ENCODE results near the gene CFAP100.

Gene CFAP100

GRCh38 chr3:126459111-126459762, 64.5 kb downstream of the CFAP100 start:
- Mint-ChIP-seq H3K9me3 (no peaks in the 10 kb centered on the region), H3K27me3 (no peaks in the 10 kb centered on the region), H3K27ac (no peak overlapping the region), H3K4me1 (peaks cover 8% of the 10 kb centered on the region), H3K4me3 (no peak overlapping the region), H3K36me3 (peaks cover 63% of the 10 kb centered on the region)
- no peak for ATAC-seq

- Mint-ChIP-seq H3K4me1 (peaks cover 13% of the 10 kb centered on the region), H3K27me3 (no peaks in the 10 kb centered on the region), H3K4me3 (no peak overlapping the region), H3K36me3 (peaks cover 63% of the 10 kb centered on the region), H3K9me3 (no peaks in the 10 kb centered on the region), H3K27ac (no peak overlapping the region)
- no peak for ATAC-seq
Observed at GRCh38 chr3:126459763-126460127, 65.0 kb downstream of the CFAP100 start.

- Mint-ChIP-seq H3K9me3 (no peaks in the 10 kb centered on the region), H3K27ac (no peak overlapping the region), H3K4me1 (peaks cover 9% of the 10 kb centered on the region), H3K27me3 (no peaks in the 10 kb centered on the region), H3K36me3 (peaks cover 61% of the 10 kb centered on the region), H3K4me3 (no peak overlapping the region)
- no peak for ATAC-seq
Observed at GRCh38 chr3:126460381-126460780, 65.7 kb downstream of the CFAP100 start.

GRCh38 chr3:126461450-126462070, 66.9 kb downstream of the CFAP100 start:
- no peak overlapping the region for H3K27ac Mint-ChIP-seq
- no peak overlapping the region for H3K4me3 Mint-ChIP-seq
- H3K9me3 Mint-ChIP-seq, result no peaks in the 10 kb centered on the region
- no peak for ATAC-seq
- H3K36me3 Mint-ChIP-seq, result peaks cover 66% of the 10 kb centered on the region
- peaks cover 14% of the 10 kb centered on the region for H3K4me1 Mint-ChIP-seq
- no peaks in the 10 kb centered on the region for H3K27me3 Mint-ChIP-seq

GRCh38 chr3:126463521-126463920, 68.8 kb downstream of the CFAP100 start:
- H3K36me3 Mint-ChIP-seq, result peaks cover 65% of the 10 kb centered on the region
- H3K4me3 Mint-ChIP-seq, result no peak overlapping the region
- no peaks in the 10 kb centered on the region for H3K9me3 Mint-ChIP-seq
- H3K4me1 Mint-ChIP-seq, result peaks cover 18% of the 10 kb centered on the region
- no peak overlapping the region for H3K27ac Mint-ChIP-seq
- no peak for ATAC-seq
- no peaks in the 10 kb centered on the region for H3K27me3 Mint-ChIP-seq

DNA sequence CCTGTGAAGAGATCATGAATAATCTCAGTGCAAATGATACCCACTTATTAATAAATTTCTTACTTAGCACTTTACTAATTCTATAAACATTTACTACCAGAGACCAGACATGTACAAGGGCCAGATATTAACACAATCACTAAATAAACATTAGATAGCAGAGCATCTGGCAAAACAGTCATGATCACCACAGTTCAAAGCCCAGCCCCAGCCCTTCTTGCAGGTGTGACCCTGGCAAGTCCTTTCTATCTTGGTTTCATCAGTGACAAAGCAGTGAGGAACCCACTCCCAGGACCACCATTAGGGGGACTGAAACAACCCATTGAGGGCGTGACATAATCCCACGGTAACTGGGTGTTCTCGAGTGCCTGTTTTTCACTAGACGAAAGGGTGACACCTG, 69.4 kb downstream of the CFAP100 start:
- Mint-ChIP-seq H3K27ac (no peak overlapping the region), H3K4me1 (peaks cover 23% of the 10 kb centered on the region), H3K4me3 (no peak overlapping the region), H3K36me3 (peaks cover 70% of the 10 kb centered on the region), H3K9me3 (no peaks in the 10 kb centered on the region), H3K27me3 (no peaks in the 10 kb centered on the region)
- no peak for ATAC-seq

GRCh38 chr3:126464494-126464893, 69.8 kb downstream of the CFAP100 start:
- Mint-ChIP-seq H3K9me3 (no peaks in the 10 kb centered on the region), H3K27me3 (no peaks in the 10 kb centered on the region), H3K36me3 (peaks cover 71% of the 10 kb centered on the region), H3K4me3 (no peak overlapping the region), H3K4me1 (peaks cover 27% of the 10 kb centered on the region), H3K27ac (no peak overlapping the region)
- peak; percentile 60 for ATAC-seq

DNA sequence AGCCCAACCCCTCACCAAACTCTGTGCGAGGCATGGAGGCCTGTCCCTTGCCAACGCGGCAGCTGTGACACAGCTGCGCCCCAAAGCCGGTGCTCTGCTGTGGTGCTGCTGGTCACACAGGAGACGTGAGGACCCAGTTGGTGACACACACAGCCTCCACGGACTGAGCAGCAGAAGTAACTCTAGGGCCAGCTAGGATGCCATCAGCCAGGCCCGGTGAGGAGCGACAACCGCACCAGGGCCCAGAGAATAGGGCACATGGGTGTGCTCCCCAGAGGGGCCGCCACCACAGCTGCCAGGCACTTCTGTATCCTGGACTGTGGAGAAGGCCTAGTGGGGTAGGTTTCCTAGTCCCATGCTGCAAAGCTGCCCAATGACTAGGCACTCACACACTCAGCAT, 70.3 kb downstream of the CFAP100 start:
- H3K36me3 Mint-ChIP-seq, result peaks cover 72% of the 10 kb centered on the region
- H3K9me3 Mint-ChIP-seq, result no peaks in the 10 kb centered on the region
- ATAC-seq, result no peak
- no peak overlapping the region for H3K4me3 Mint-ChIP-seq
- peaks cover 31% of the 10 kb centered on the region for H3K4me1 Mint-ChIP-seq
- no peak overlapping the region for H3K27ac Mint-ChIP-seq
- H3K27me3 Mint-ChIP-seq, result no peaks in the 10 kb centered on the region

GRCh38 chr3:126465928-126466544, 71.3 kb downstream of the CFAP100 start:
- Mint-ChIP-seq H3K36me3 (peaks cover 75% of the 10 kb centered on the region), H3K27ac (no peak overlapping the region), H3K4me3 (no peak overlapping the region), H3K4me1 (peaks cover 31% of the 10 kb centered on the region), H3K27me3 (no peaks in the 10 kb centered on the region), H3K9me3 (no peaks in the 10 kb centered on the region)
- ATAC-seq, result no peak

DNA sequence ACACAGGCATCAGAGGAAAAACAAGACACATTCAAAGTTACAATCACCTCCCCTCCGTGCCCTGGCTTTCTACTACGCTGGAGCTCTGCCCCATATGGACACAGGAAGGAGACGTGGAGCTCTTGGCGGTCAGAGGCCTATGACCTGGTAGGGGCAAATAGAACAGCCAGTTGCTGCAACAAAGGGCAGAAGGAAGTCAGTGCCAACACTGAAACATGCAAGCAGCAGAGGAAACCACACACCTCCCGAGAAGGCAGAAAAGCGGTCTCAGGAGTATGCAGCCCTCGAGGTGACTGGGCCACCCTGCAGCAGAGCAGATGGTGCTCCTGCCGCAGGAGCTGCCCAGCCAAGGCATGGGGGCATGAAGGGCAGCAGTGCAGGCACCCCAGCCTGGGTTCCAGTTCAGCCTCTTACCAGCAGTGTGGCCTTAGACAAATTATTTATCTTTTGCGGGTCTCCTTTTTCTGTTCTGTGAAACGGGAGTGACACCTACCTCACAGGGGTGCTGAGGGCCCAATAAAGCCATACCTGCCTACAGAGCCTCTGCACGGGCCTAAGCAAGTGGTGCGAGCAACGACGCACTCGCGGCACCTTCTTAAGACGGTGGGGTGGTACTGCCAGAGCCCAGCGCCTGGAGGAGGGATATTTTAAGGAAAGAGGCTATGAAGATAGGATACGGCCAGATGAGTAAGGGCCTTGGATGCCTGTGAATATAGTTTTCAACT, 72.3 kb downstream of the CFAP100 start:
- ATAC-seq, result no peak
- Mint-ChIP-seq H3K27ac (peak overlapping the region; percentile 15), H3K4me1 (peaks cover 32% of the 10 kb centered on the region), H3K4me3 (no peak overlapping the region), H3K36me3 (peaks cover 69% of the 10 kb centered on the region), H3K9me3 (no peaks in the 10 kb centered on the region), H3K27me3 (no peaks in the 10 kb centered on the region)

GRCh38 chr3:126467611-126467955, 72.9 kb downstream of the CFAP100 start:
- Mint-ChIP-seq H3K27ac (no peak overlapping the region), H3K4me3 (no peak overlapping the region), H3K4me1 (peaks cover 37% of the 10 kb centered on the region), H3K27me3 (no peaks in the 10 kb centered on the region), H3K9me3 (no peaks in the 10 kb centered on the region), H3K36me3 (peaks cover 69% of the 10 kb centered on the region)
- no peak for ATAC-seq

DNA sequence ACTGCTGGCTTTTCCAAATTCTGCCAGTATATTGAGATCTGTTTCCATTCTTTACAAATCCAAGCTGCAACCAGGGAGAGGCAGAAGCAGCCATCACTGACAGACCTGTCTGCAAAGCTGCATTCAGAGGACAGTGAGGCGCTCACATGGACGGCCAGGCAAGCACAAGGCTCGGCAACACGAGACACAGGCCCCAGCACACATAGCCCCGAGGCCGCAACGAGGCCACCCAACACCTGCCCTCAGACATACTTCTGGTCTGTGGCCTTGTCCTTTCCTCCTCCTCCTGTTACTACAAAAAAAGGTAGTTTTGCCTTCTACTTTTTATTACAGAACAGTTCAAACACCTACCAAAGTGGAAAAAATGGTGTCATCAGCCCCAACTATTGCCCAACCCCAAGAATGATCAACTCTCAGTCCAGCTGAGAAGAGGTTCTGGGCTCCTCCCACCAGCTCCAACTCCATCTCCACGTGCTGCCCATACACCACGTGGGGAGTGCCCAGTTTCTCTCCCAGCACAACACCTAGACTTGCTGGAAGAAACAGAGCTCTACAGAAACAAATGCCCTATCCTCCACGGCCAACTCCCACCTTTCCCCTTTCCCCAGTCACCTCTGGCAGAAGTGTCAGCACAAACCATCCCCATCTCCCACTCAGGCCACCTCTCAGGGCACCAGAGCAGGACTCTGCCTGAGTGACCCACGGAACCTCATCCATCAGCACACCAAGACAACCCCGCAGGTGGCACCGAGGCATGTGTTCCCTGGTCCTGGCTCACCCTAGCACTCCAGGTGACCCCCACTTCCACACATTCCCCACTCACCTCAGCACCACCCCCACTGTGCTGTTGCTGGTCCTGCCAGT, 73.6 kb downstream of the CFAP100 start:
- H3K4me1 Mint-ChIP-seq, result peaks cover 44% of the 10 kb centered on the region
- no peak for ATAC-seq

DNA sequence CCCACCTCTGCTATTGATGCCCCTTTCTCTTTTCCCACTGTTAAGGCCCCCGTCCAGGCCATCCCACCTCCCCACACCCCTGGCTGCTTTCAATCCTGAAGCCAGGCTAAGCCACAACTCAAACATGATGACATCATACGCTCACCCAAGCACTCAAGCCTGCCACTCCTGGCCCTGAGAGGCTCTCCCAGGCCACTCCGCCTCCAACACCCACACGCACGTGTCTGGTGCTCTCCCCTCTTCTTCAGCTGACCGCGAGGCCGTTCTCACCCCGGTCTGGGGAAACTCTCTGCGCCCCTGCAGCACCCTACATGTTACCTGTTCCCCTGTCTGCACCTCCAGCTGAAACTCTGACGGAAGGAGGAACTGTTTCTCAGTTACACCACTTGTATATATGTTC, 74.8 kb downstream of the CFAP100 start:
- H3K36me3 Mint-ChIP-seq, result peaks cover 75% of the 10 kb centered on the region
- no peaks in the 10 kb centered on the region for H3K9me3 Mint-ChIP-seq
- peak overlapping the region; percentile 7 for H3K27ac Mint-ChIP-seq
- H3K4me1 Mint-ChIP-seq, result peaks cover 52% of the 10 kb centered on the region
- no peak for ATAC-seq
- H3K27me3 Mint-ChIP-seq, result no peaks in the 10 kb centered on the region
- no peak overlapping the region for H3K4me3 Mint-ChIP-seq

More for the DNA sequence above, 73.6 kb downstream of the CFAP100 start:
- H3K27ac Mint-ChIP-seq, result peak overlapping the region; percentile 7
- peaks cover 75% of the 10 kb centered on the region for H3K36me3 Mint-ChIP-seq
- H3K9me3 Mint-ChIP-seq, result no peaks in the 10 kb centered on the region
- H3K27me3 Mint-ChIP-seq, result no peaks in the 10 kb centered on the region
- no peak overlapping the region for H3K4me3 Mint-ChIP-seq

- peak overlapping the region; percentile 82 for H3K4me3 Mint-ChIP-seq
- peaks cover 53% of the 10 kb centered on the region for H3K36me3 Mint-ChIP-seq
- no peaks in the 10 kb centered on the region for H3K27me3 Mint-ChIP-seq
- no peaks in the 10 kb centered on the region for H3K9me3 Mint-ChIP-seq
- peaks cover 57% of the 10 kb centered on the region for H3K4me1 Mint-ChIP-seq
- ATAC-seq, result no peak
- H3K27ac Mint-ChIP-seq, result peak overlapping the region; percentile 64
Observed at GRCh38 chr3:126472277-126473006, 77.7 kb downstream of the CFAP100 start.

Measured in stimulated activated memory B cell treated with anti-CD40 and anti-IgM and Interleukin-4, amounts not matched to agents 10 μg/mL and 1 μg/mL and 100 μg/mL, for 72 hours (primary cell).